GM12874 (cell line): ENCODE results near the gene CST11.

Experiments used
- CTCF ChIP-seq: IDR thresholded peaks from 2 replicates; pipeline ENCODE4 v1.5.1; 2011; ENCODE audit warnings: low read depth, mild to moderate bottlenecking, control low read depth, low read length, moderate library complexity; ENCODE audit not compliant: insufficient read depth

CST11 gene

GRCh38 chr20:23488470-23488869 is 35.8 kb upstream of the CST11 start:
- TF ChIP-seq CTCF, result no peak

GRCh38 chr20:23484081-23484480 is 31.4 kb upstream of the CST11 start:
- TF ChIP-seq CTCF, result no peak

GRCh38 chr20:23482138-23482537 is 29.5 kb upstream of the CST11 start:
- no peak for TF ChIP-seq CTCF

GRCh38 chr20:23479043-23479442 is 26.4 kb upstream of the CST11 start:
- no peak for TF ChIP-seq CTCF

GRCh38 chr20:23477223-23477622 is 24.5 kb upstream of the CST11 start:
- no peak for TF ChIP-seq CTCF

- no peak for TF ChIP-seq CTCF
These were observed 23.5 kb upstream of the CST11 start for GRCh38 chr20:23476015-23476754.

- TF ChIP-seq CTCF, result no peak
These were observed 22.7 kb upstream of the CST11 start for GRCh38 chr20:23475395-23475794.

- TF ChIP-seq CTCF, result no peak
These were observed 8.5 kb upstream of the CST11 start for GRCh38 chr20:23461180-23461579.
